HG03521 (cell line): Measurements from ENCODE around the gene NASP.
A peak's percentile ranks its signal among the peaks of the same experiment; 100 is the strongest.
"Not testable (repeated sequence)": the region's sequence is repeated elsewhere in the genome, so short reads cannot be mapped to it uniquely, and the experiment has no call there.

Experiments used
- ATAC-seq: cut with Tn5 transposase; IDR thresholded peaks from one replicate; pipeline ENCODE4 v1.9.1; 2021; ENCODE audit warnings: mild to moderate bottlenecking, moderate library complexity; ENCODE audit not compliant: unreplicated experiment

Gene NASP

GRCh38 chr1:45569571-45569961, 14.3 kb upstream of the NASP start:
- ATAC-seq = no peak

- no peak for ATAC-seq
Observed at GRCh38 chr1:45569962-45570581, 13.8 kb upstream of the NASP start.

- no peak for ATAC-seq
Observed at GRCh38 chr1:45570631-45571030, 13.2 kb upstream of the NASP start.

DNA sequence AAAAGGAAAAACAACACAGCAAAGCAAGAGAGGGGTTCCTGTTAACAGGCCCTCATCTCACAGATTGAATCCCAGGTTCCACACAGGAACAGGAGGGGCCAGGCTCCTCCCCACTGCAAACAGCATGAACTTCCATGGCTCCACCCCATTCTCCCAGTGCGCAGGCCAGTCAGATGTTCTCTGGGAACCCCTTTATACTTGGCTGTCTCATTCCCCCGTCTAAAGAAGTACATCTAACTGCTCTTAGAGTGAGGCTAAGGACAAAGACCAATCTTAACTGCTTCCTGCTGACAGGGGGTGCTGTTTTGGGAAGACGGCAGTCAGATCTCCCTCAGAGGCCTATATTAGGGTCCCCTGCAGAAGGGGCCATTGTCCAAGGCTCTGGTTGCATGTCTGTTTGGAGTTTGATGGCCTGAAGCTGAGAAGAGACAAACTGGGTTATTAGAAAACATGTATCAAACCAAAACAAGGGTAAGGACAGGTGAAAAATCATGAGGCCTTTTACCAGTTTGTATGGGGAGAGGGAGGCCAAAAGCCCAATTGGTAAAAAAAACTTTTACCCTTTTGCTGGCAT, 10.5 kb upstream of the NASP start:
- no peak for ATAC-seq

DNA sequence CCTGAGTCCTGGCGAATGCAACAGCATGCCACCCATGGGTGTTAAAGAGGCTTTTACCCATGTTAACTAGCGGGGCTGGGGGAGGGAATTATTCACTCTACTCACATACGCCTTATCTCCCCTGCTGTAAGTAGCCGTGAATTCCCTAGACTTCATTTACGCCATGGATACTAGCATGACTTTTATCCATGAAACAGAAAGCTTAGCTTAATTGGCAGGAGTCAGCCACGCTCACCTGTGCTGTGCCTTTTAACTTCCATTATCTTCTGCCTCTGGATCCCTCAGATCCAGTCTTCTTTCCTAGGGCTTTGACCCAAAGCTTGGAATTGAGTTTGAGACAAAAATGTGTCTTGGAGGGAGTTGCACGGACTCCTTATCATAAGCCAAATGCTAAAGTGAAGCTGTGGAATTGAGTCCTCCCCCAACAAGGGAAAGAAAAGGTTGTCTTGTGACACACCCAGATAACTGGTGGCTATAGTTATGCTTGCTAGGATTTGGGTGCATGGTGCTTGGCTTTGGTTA, 9.7 kb upstream of the NASP start:
- no peak for ATAC-seq

- peak; percentile 65 for ATAC-seq
Observed at GRCh38 chr1:45583264-45583665, 576 bp upstream of the NASP start.

DNA sequence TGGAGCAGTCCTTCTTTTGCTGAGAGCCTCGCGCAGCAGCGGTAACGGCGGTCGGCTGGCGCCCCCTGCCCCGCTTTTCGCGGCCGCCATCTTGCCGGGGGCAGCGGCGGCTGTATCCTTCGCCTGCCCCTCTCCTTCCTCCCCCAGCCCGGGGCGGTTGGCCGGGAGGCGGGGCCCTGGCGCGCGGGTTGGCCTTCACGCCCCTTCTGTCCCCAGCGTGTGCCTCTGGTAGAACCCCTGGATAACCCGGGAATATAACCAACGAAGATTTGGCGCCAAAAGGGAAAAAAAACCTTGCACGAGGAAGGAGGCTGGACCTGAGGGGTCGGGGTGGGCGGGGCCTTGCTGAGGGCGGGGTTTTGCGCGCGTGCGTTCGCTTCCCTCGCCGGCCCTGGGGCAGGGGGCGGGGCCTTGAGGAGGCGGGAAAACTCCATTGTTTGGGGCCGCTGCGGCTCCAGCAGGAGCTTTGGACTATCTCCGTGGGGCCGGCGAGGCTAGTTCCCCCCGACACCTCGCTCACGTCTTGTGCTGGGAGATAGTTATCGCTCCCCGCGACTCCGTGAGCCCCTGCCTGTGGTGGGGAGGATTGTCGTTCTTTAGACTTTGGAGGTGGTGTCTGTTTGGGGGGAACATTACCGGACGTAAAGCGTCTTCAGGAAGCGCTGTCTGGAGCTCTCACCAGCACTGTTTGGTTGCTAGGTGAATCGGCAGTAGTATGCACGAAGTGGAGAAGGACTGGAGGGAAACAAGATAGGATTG, 689 bp downstream of the NASP start:
- peak; percentile 19 for ATAC-seq

DNA sequence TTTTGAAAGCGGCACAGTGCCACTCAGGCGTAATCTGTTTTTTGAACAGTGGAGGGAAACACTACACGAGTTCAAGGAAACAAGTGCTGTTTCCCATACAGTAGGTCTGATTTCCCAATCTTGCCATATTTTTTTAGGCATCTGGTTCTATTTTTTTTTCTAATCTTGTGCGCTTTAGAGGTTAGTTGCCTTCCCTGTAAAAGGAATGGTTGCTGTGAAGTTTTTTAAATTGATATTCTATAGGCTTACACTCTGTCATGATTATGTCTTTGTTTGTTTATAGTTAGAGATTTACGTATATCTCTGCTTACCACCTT, 1.2 kb downstream of the NASP start:
- no peak for ATAC-seq

GRCh38 chr1:45585496-45586075, 1.7 kb downstream of the NASP start:
- ATAC-seq = no peak

DNA sequence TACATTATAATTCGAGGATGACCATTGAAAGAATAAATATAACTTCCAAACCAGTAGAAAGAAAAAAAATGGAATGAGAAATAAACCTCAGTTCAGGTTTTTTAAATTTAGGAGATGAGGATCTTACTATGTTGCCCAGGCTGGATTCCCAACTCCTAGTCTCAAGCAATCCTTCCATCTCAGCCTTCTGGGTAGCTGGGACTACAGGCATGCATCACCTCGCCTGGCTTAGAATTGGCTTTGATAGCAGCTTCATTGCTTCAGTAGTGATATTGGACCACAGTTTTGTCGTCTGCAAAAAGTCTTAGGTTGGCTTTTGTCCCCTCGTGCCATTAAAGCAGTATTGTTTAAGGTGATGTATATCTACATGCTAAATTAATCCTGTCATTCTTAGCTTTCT, 2.9 kb downstream of the NASP start:
- no peak for ATAC-seq

GRCh38 chr1:45589861-45590260, 6.0 kb downstream of the NASP start:
- ATAC-seq = no peak

DNA sequence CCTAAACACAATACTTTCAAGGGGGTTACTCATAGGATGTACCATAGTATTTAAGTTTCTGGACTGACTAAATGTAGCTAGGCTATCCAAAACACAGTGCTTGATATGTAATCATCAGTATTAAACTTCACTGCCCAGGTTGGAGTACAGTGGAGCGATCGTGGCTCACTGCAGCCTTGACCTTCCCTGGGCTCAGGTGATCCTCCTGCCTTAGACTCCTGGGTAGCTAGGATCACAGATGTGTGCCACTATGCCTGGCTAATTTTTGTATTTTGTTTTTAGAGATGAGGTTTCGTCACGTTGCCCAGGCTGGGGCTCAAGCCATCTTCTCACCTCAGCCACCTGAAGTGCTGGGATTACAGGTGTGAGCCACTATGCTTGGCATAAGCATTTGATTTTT, 10.6 kb downstream of the NASP start:
- no peak for ATAC-seq

GRCh38 chr1:45596765-45597164, 12.9 kb downstream of the NASP start:
- not testable (repeated sequence) for ATAC-seq

DNA sequence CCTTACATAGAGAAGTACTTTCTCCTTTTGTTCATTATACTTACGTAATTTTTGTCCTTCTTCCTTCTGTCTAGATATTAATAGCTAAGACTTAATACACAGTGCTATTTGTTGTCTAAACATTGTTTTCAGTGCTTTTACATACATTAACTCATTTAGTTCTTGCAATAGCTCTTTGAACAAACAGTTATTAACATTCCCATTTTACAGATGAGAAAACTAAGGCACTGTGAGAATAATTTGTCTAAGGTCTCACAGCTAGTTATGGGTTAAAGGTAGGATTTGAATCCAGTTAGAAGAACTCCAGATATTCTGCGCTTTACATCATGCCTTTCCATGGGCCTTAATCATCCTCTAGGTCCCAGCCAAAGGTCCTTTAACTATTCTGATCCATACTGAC, 20.4 kb downstream of the NASP start:
- ATAC-seq = no peak

DNA sequence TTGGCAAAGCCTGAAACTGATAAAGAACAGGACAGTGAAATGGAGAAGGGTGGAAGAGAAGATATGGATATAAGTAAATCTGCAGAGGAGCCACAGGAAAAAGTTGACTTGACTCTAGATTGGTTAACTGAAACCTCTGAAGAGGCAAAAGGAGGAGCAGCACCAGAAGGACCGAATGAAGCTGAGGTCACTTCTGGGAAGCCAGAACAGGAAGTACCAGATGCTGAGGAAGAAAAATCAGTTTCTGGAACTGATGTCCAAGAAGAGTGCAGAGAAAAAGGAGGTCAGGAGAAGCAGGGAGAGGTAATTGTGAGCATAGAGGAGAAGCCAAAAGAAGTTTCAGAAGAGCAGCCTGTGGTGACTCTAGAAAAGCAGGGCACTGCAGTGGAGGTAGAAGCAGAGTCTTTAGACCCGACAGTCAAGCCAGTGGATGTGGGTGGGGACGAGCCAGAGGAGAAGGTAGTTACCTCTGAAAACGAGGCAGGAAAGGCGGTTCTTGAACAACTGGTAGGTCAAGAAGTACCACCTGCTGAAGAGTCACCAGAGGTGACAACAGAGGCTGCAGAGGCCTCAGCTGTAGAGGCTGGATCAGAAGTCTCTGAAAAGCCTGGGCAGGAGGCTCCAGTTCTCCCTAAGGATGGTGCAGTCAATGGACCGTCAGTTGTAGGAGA, 23.7 kb downstream of the NASP start:
- ATAC-seq = no peak

GRCh38 chr1:45608175-45609156, 24.6 kb downstream of the NASP start:
- no peak for ATAC-seq

- ATAC-seq = no peak
Observed at GRCh38 chr1:45610589-45611226, 26.9 kb downstream of the NASP start.

GRCh38 chr1:45612941-45613579, 29.2 kb downstream of the NASP start:
- no peak for ATAC-seq

DNA sequence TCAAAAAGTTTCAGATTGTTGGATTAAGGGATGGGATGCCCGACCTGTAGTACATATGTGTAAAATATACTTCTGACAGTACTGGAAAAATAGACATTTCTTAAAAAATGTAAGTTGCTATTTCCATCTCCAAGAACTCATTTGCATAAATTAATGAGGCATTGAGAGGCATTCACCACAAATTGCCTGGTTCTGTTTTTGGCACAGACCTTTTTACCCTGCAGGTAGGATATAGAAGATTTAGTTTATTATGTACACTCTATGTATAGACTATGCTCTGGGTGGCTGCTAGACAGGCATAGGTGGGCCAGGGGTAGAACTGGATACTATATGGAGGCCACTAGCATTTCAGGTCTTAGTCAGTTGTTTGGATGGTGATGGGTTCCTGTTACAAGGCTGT, 32.0 kb downstream of the NASP start:
- ATAC-seq = no peak
